ENCODE data around the gene BTG1. TPM values are rescaled to one million over a fixed set of nuclear protein-coding genes. Genes with fewer than 3 reads are reported as not detected.

The BTG1 gene
- total RNA-seq, 1 experiment from 2014 or later: 26.7 TPM

DNA sequence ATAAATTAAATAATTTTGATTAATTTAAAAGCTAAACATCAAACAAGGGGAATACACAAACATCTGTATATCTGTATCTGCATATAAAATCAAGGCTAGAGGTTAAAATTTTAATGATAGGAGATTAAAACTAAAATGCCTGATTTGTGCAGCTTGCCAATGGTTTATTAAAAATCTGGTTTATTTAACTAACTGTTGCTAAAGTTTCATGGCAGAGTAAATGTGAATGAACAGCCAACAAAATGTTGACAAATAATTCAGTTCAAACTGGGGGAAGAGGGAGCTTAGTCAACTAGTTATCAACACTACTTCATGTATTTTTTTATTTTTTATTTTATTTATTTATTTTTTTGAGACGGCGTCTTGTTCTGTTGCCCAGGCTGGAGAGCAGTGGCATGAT is 43.0 kb downstream of the BTG1 start:
- Mint-ChIP-seq H3K27me3 (ENCODE audit: low read depth) (no peaks in the 10 kb centered on the region), H3K4me3 (no peak overlapping the region), H3K27ac (no peak overlapping the region), H3K9me3 (peaks cover 14% of the 10 kb centered on the region), H3K4me1 (peaks cover 38% of the 10 kb centered on the region), H3K36me3 (no peaks in the 10 kb centered on the region; the same call in 1 of the 2 replicates)
- TF ChIP-seq, protein P1, sequence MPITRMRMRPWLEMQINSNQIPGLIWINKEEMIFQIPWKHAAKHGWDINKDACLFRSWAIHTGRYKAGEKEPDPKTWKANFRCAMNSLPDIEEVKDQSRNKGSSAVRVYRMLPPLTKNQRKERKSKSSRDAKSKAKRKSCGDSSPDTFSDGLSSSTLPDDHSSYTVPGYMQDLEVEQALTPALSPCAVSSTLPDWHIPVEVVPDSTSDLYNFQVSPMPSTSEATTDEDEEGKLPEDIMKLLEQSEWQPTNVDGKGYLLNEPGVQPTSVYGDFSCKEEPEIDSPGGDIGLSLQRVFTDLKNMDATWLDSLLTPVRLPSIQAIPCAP (CRISPR knock-in tag; IDR thresholded peaks at IDR 0.05): no peak
- TF ChIP-seq GTF2I (CRISPR knock-in tag; conservative IDR thresholded peaks at IDR 0.05) (no peak), ZNF138 (CRISPR knock-in tag; conservative IDR thresholded peaks at IDR 0.05) (no peak), RELA (CRISPR knock-in tag; IDR thresholded peaks at IDR 0.05; ENCODE audit: borderline replicate concordance) (no peak), ATF1 (CRISPR knock-in tag; IDR thresholded peaks at IDR 0.05) (no peak)
- CTCF ChIA-PET: no interaction called here
- POLR2A ChIA-PET: interaction anchor here (1.1 kb wide), 1 partner anchor 43 kb away, joined by 3 read pairs; the partner anchor contains the start of gene BTG1
- ATAC-seq (no peak), DNase-seq (ENCODE audit: low spot score) (no peak)

DNA sequence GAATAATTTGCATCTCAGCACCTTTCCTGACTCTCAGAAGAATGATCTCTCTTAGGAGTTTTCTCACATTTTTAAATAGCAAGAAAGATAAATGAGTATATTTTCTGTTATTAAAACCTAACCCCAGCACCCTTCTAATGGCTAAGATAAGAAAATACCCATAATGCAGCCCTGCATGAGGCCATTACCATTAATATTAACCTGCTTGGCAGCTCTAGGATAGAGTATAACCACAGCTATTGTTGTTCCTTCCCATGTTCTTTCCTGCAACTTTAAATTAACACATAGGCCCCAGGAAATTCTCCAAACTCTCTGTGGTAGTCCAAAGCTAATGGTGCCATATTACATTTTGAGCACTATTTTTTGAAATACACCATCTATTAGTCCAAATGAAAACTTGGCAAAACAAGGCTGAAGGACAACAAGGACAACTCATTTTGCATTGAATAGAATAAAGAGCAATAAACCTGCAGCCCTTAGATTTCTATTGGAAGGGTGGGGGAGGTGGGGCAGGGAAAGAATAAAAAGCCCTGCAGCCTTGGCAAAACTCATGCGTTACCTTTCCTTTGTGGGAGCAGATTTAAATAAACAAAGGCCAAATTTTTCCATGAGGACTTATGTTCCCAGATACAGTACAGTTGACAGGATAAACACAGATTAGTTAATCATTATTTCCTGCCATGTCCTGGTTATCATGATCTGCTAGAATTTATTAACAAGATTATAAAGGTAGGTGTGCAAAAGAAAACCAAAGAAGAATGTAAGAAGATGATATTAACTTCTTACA is 46.9 kb downstream of the BTG1 start:
- peaks cover 14% of the 10 kb centered on the region for H3K9me3 Mint-ChIP-seq
- no peaks in the 10 kb centered on the region for H3K27me3 Mint-ChIP-seq (ENCODE audit: low read depth)
- ChIA-PET POLR2A (no interaction called here), CTCF (interaction anchor here (1.2 kb wide), 1 partner anchor 287 kb away, joined by 3 read pairs; no protein-coding TSS in a partner anchor)
- TF ChIP-seq, protein P2, sequence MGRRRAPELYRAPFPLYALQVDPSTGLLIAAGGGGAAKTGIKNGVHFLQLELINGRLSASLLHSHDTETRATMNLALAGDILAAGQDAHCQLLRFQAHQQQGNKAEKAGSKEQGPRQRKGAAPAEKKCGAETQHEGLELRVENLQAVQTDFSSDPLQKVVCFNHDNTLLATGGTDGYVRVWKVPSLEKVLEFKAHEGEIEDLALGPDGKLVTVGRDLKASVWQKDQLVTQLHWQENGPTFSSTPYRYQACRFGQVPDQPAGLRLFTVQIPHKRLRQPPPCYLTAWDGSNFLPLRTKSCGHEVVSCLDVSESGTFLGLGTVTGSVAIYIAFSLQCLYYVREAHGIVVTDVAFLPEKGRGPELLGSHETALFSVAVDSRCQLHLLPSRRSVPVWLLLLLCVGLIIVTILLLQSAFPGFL (CRISPR knock-in tag; IDR thresholded peaks at IDR 0.05; ENCODE audit: borderline replicate concordance): no peak
- TF ChIP-seq, protein P3, sequence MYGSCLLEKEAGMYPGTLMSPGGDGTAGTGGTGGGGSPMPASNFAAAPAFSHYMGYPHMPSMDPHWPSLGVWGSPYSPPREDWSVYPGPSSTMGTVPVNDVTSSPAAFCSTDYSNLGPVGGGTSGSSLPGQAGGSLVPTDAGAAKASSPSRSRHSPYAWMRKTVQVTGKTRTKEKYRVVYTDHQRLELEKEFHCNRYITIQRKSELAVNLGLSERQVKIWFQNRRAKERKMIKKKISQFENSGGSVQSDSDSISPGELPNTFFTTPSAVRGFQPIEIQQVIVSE (CRISPR knock-in tag; IDR thresholded peaks at IDR 0.05; ENCODE audit: borderline replicate concordance): no peak
- no peak for TF ChIP-seq KAT7 (CRISPR knock-in tag; IDR thresholded peaks at IDR 0.05; ENCODE audit: borderline replicate concordance)
- no peak for TF ChIP-seq NFE2L1 (CRISPR knock-in tag; IDR thresholded peaks at IDR 0.05)
- TF ChIP-seq IRF2 (CRISPR knock-in tag; IDR thresholded peaks at IDR 0.05; ENCODE audit: borderline replicate concordance, low read depth): no peak
- TF ChIP-seq, protein P4, sequence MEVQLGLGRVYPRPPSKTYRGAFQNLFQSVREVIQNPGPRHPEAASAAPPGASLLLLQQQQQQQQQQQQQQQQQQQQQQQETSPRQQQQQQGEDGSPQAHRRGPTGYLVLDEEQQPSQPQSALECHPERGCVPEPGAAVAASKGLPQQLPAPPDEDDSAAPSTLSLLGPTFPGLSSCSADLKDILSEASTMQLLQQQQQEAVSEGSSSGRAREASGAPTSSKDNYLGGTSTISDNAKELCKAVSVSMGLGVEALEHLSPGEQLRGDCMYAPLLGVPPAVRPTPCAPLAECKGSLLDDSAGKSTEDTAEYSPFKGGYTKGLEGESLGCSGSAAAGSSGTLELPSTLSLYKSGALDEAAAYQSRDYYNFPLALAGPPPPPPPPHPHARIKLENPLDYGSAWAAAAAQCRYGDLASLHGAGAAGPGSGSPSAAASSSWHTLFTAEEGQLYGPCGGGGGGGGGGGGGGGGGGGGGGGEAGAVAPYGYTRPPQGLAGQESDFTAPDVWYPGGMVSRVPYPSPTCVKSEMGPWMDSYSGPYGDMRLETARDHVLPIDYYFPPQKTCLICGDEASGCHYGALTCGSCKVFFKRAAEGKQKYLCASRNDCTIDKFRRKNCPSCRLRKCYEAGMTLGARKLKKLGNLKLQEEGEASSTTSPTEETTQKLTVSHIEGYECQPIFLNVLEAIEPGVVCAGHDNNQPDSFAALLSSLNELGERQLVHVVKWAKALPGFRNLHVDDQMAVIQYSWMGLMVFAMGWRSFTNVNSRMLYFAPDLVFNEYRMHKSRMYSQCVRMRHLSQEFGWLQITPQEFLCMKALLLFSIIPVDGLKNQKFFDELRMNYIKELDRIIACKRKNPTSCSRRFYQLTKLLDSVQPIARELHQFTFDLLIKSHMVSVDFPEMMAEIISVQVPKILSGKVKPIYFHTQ (CRISPR knock-in tag; IDR thresholded peaks at IDR 0.05): no peak
- TF ChIP-seq, protein P5, sequence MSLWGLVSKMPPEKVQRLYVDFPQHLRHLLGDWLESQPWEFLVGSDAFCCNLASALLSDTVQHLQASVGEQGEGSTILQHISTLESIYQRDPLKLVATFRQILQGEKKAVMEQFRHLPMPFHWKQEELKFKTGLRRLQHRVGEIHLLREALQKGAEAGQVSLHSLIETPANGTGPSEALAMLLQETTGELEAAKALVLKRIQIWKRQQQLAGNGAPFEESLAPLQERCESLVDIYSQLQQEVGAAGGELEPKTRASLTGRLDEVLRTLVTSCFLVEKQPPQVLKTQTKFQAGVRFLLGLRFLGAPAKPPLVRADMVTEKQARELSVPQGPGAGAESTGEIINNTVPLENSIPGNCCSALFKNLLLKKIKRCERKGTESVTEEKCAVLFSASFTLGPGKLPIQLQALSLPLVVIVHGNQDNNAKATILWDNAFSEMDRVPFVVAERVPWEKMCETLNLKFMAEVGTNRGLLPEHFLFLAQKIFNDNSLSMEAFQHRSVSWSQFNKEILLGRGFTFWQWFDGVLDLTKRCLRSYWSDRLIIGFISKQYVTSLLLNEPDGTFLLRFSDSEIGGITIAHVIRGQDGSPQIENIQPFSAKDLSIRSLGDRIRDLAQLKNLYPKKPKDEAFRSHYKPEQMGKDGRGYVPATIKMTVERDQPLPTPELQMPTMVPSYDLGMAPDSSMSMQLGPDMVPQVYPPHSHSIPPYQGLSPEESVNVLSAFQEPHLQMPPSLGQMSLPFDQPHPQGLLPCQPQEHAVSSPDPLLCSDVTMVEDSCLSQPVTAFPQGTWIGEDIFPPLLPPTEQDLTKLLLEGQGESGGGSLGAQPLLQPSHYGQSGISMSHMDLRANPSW (CRISPR knock-in tag; conservative IDR thresholded peaks at IDR 0.05; ENCODE audit: low read depth): no peak
- no peak for TF ChIP-seq GRHL2 (CRISPR knock-in tag; IDR thresholded peaks at IDR 0.05; ENCODE audit: insufficient replicate concordance, severe bottlenecking)
- no peak for TF ChIP-seq TEAD4 (CRISPR knock-in tag; IDR thresholded peaks at IDR 0.05)
- no peak for TF ChIP-seq ZNF121 (CRISPR knock-in tag; IDR thresholded peaks at IDR 0.05)
- TF ChIP-seq FOXJ3 (CRISPR knock-in tag; IDR thresholded peaks at IDR 0.05; ENCODE audit: borderline replicate concordance): no peak
- peaks cover 19% of the 10 kb centered on the region for H3K4me1 Mint-ChIP-seq
- no peaks in the 10 kb centered on the region; the same call in 1 of the 2 replicates for H3K36me3 Mint-ChIP-seq
- no peak overlapping the region for H3K27ac Mint-ChIP-seq
- DNase-seq (ENCODE audit: low spot score): no peak
- no peak for ATAC-seq
- H3K4me3 Mint-ChIP-seq: no peak overlapping the region
